Suprapubic skin (tissue), 3 donors: ENCODE data around the gene TLE7.

ENCODE experiments used
- CTCF ChIP-seq, 2 donors: fragments of 200-600 bp in 1 of 2; fragments of 450-650 bp in 1 of 2; sonication (generic) in 1 of 2; IDR thresholded peaks; one replicate each; pipeline ENCODE4 v1.5.1; 2016 to 2019; ENCODE audit warnings: antibody characterized with exemption in 2 of 2, mild to moderate bottlenecking in 1 of 2, moderate library complexity in 1 of 2
- POLR2A ChIP-seq, 2 donors: fragments of 450-650 bp; IDR thresholded peaks; one replicate each; pipeline ENCODE4 v1.6.1; 2017; ENCODE audit warnings: antibody characterized with exemption in 2 of 2, mild to moderate bottlenecking in 2 of 2, moderate library complexity in 2 of 2

GRCh38 chr16:71406316-71406715, 35.5 kb downstream of the TLE7 start:
- no peak for TF ChIP-seq CTCF (IDR thresholded peaks at IDR 0.05)
- TF ChIP-seq POLR2A (IDR thresholded peaks at IDR 0.05), result no peak
